Measurements from ENCODE around the gene CHRNB2. TPM values are rescaled to one million over a fixed set of nuclear protein-coding genes. Genes with fewer than 3 reads are reported as not detected.

Gene CHRNB2
- total and polyA plus RNA-seq, 11 donors, result 0.03 to 0.14 (median 0.05) TPM; not detected in 7

GRCh38 chr1:154589780-154590179, 22.2 kb downstream of the CHRNB2 start:
- ATAC-seq (no peak), DNase-seq (no peak)
- TF ChIP-seq POLR2A (IDR thresholded peaks at IDR 0.05) (no peak), CTCF (IDR thresholded peaks at IDR 0.05) (no peak)
- H3K27ac ChIP-seq, result no peak overlapping the region
- 72 to 86% (median 79%) methylated on average over 9 to 10 of the region's 10 CpGs for WGBS, 4 donors
- H3K4me3 ChIP-seq, result no peak overlapping the region
- no peaks in the 10 kb centered on the region for H3K9me3 ChIP-seq
- peaks cover 0 to 100% (median 100%) of the 10 kb centered on the region in 9 donors for H3K36me3 ChIP-seq
- no peaks in the 10 kb centered on the region for H3K27me3 ChIP-seq
- intact Hi-C loops (cut with DNase I), result no loop called here
- no peaks in the 10 kb centered on the region for H3K4me1 ChIP-seq

DNA sequence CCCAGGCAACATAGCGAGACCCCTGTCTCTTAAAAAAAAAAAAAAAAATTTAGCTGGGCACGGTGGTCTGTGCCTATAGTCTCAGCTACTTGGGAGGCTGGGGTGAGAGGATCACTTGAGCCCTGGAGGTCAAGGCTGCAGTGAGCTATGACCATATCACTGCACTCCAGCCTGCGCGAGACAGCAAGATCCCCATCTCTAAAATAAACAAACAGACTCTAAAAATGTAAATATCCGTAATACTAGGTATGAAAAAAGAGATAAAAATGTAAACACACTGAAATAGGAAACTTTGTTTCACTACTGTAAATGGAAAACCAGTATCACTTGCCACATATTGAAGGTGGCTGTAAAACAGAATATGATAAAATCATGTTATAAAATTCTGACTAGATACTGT, 23.2 kb downstream of the CHRNB2 start:
- Histone ChIP-seq H3K9me3 (no peaks in the 10 kb centered on the region), H3K36me3 (peaks cover 0 to 100% (median 100%) of the 10 kb centered on the region in 9 donors), H3K4me3 (no peak overlapping the region), H3K4me1 (no peaks in the 10 kb centered on the region), H3K27me3 (no peaks in the 10 kb centered on the region), H3K27ac (no peak overlapping the region)
- ATAC-seq (no peak), DNase-seq (no peak)
- 86 to 92% (median 88%) methylated on average over 5 of the region's 5 CpGs for WGBS, 4 donors
- TF ChIP-seq CTCF (IDR thresholded peaks at IDR 0.05) (no peak), POLR2A (IDR thresholded peaks at IDR 0.05) (no peak)
- intact Hi-C loops (cut with DNase I), result no loop called here

DNA sequence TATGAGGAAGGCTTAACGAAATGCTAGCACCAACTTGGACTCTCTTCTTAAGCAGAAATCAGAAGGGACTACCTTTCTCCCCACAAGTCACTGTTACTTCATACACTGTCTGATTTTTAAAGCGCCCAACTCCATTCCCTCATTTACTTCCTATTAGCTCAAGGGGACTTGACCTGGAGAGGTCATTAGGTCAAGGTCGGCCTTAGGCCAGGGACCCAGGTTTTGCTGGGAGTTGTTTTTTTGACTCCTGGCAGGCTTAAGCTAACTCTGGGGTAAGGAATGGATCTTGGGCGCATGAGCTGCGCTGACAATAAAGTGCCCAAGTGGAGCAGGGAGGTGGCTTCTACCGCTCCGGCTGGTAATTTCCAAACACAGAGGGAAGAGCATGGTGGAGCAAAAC, 23.6 kb downstream of the CHRNB2 start:
- no peak overlapping the region for H3K27ac ChIP-seq
- DNase-seq (no peak), ATAC-seq (no peak)
- H3K36me3 ChIP-seq, result peaks cover 0 to 100% (median 100%) of the 10 kb centered on the region in 9 donors
- no peaks in the 10 kb centered on the region for H3K9me3 ChIP-seq
- no peaks in the 10 kb centered on the region for H3K27me3 ChIP-seq
- TF ChIP-seq CTCF (IDR thresholded peaks at IDR 0.05), result no peak
- TF ChIP-seq POLR2A (IDR thresholded peaks at IDR 0.05), result no peak
- no peaks in the 10 kb centered on the region for H3K4me1 ChIP-seq
- intact Hi-C loops (cut with DNase I), result no loop called here
- no peak overlapping the region for H3K4me3 ChIP-seq
- 92 to 96% (median 95%) methylated on average over 7 of the region's 7 CpGs for WGBS, 4 donors

- no peak for TF ChIP-seq CTCF (IDR thresholded peaks at IDR 0.05)
- no peak for TF ChIP-seq POLR2A (IDR thresholded peaks at IDR 0.05)
- Histone ChIP-seq H3K9me3 (no peaks in the 10 kb centered on the region), H3K27me3 (no peaks in the 10 kb centered on the region), H3K4me1 (peaks cover 0 to 4% (median under 1%) of the 10 kb centered on the region in 12 donors), H3K36me3 (peaks cover 0 to 100% (median 100%) of the 10 kb centered on the region in 9 donors), H3K27ac (no peak overlapping the region), H3K4me3 (no peak overlapping the region)
- no peak for ATAC-seq
- DNase-seq, result no peak
- intact Hi-C loops (cut with DNase I), result no loop called here
Observed at GRCh38 chr1:154593390-154593789, 25.8 kb downstream of the CHRNB2 start.
